C1 segment of cervical spinal cord (tissue), 14 donors: ENCODE data around the gene ILF3.
"Not testable (repeated sequence)": the region's sequence is repeated elsewhere in the genome, so short reads cannot be mapped to it uniquely, and the experiment has no call there.

Experiments
- DNase-seq, 14 donors: peaks; one replicate each; lab custom pipeline; 2025; lab: John Stamatoyannopoulos, UW

The ILF3 gene

DNA sequence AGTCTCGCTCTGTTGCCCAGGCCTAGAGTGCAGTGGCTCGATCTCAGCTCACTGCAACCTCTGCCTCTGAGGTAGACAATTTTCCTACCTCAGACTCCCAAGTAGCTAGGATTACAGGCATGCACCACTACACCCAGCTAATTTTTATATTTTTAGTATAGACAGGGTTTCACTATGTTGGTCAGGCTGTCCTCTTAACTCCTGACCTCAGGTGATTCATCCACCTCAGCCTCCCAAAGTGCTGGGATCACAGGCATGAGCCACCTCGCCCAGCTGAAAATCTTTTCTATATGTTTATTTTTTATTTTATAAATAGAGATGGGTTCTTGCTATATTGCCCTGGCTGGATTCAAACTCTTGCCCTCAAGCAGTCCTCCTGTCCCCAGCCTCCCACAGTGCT, 17.8 kb downstream of the ILF3 start:
- not testable (repeated sequence) for DNase-seq

DNA sequence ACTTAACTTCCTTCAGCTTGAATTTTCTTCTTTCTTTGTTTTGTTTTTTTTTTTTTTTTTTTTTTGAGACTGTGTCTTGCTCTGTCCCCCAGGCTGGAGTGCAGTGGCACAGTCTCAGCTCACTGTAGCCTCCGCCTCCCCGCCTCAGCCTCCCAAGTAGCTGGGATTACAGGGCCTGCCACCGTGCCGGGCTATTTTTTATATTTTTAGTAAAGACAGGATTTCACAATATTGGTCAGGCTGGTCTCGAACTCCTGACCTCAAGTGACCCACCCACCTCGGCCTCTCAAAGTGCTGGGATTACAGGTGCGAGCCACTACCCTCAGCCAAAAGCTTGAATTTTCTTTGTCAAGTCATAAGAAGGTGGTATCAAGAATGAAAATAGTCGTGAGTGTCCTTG, 21.1 kb downstream of the ILF3 start:
- not testable (repeated sequence) for DNase-seq

DNA sequence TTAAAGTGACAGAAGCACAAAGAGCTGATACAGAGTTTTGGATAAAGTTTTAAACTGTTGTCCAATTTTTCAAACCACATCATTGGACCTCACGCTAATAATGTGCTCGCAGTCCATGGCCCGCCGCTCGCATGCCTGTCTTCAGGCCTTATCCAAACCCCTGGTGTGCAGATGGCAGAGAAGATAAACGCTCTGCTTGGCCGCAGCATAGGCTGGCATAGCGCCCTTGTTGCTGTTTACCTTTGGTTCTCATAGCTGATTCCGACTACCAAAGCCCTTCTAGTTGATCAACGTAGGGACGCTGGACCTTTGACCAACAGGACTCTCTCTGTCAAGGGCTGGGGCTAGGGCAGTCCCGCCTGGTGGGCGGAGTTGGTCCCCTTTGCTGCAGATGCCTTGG, 23.6 kb downstream of the ILF3 start:
- peak in 1 of 14 donors; percentile 57 for DNase-seq

DNA sequence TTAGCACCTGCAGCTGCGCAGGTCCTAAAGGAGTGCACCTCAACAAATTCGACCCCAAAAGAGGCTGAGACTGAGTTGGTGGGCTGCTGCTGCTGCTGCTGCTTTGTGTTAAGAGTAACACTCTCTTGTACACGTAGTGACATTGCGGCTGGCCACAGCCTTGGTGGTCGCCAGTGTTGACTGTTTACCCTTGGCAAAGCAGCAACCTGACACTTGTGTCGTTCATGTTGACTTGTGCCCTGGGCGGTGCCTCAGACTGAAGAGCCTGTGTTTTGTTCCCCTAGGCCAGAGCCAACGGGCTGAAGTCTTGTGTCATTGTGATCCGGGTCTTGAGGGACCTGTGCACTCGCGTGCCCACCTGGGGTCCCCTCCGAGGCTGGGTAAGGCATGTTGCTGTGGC, 24.7 kb downstream of the ILF3 start:
- no peak for DNase-seq

DNA sequence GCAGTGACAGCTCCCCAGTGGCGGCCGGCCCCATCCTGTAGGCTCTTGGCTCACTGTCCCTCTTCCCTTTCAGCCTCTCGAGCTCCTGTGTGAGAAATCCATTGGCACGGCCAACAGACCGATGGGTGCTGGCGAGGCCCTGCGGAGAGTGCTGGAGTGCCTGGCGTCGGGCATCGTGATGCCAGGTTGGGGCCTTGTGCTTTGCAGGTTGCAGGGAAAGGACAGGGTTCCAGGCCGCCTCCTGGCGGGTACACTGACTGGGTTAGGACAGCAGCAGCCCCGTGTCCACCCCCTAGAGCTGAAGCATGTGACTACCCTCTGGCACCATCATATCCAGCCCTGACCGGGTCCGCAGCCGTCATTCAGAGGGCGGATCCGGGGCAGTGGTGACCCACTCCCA, 25.6 kb downstream of the ILF3 start:
- no peak for DNase-seq

DNA sequence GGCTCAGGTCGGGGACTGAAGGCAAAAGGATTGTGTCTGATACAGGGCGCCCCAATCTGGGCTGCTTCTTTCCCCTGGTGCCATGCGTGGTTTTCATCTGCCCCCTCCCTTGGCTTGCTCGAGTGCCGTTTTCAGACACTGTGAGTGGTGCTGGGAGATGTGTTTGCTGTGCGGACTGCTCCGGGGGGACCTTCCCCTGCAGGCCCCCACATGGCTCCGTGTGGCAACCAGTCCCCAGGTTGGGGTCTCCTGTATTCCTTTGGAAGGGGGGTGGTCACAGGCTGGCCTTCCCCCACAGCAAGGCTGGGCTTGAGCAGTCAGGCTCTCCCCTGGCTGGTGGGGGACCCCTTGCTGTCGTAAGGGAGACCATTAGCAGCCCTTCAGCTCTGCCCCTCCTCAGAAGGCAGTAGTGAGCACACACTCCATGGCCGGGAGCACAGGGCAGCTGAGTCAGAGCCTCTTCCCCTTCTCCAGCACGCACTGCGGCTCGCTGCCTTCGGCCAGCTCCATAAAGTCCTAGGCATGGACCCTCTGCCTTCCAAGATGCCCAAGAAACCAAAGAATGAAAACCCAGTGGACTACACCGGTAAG, 26.5 kb downstream of the ILF3 start:
- DNase-seq = no peak

DNA sequence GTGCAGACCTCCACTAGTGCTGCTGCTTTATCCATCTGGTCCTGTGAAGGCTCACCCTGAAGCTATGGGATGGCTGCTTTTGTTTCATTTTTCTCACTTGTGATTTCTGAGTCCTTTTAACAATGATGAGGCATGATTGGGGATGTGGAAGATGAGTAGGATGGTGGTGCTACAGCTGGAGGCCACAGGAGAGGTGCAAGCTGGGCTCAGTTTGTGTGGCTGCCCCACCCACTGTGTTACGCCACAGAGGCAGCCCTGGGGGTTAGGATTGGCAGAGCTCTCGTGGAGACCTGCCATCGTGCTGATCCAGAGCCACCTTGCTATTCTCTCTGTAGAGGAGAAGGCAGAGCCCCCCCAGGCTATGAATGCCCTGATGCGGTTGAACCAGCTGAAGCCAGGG, 27.5 kb downstream of the ILF3 start:
- DNase-seq = no peak

DNA sequence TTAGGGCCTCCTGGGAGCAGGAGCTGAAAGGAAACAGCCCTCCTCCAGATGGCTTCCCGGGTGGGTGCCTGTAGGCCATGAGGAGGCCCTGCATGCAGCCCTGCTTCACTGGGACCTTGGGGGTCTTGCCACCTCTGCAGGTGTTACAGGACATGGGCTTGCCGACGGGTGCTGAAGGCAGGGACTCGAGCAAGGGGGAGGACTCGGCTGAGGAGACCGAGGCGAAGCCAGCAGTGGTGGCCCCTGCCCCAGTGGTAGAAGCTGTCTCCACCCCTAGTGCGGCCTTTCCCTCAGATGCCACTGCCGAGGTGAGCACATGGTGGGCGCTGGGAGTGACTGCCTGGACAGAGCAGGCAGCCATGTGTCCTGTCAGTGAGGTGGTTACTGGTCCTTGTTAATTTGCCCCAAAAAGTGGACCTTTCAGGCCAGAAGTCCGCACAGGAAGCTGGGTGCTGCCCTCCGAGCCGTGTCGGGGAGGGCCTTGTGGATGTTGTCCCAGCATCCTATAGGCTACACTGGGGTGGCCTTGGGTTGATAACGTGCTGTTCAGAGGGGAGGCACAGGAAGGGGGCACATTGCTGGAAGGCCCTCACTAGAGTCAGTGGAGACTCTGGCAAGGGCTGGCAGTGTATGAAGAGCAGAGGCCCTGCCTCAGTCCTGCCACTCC, 28.4 kb downstream of the ILF3 start:
- no peak for DNase-seq

DNA sequence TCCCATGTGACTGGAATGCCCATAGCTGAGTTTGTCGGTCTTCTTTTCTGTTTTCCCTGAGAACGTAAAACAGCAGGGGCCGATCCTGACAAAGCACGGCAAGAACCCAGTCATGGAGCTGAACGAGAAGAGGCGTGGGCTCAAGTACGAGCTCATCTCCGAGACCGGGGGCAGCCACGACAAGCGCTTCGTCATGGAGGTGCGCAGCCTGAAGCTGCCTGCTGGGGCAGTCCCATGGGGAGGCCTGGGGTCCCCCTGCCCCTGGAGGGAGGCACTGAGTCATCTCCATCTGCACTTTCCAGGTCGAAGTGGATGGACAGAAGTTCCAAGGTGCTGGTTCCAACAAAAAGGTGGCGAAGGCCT, 28.9 kb downstream of the ILF3 start:
- DNase-seq = no peak

DNA sequence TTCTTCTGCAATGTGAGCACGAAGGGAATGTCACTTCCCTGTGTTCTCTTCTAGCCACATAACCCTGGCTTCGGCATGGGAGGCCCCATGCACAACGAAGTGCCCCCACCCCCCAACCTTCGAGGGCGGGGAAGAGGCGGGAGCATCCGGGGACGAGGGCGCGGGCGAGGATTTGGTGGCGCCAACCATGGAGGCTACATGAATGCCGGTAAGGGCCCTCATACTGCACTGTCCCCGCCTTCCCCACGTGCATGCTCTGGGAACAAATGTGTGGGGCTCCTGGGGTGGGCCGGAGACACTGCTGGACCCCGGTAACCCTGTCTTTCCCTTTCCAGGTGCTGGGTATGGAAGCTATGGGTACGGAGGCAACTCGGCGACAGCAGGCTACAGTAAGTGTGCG, 29.4 kb downstream of the ILF3 start:
- no peak for DNase-seq

DNA sequence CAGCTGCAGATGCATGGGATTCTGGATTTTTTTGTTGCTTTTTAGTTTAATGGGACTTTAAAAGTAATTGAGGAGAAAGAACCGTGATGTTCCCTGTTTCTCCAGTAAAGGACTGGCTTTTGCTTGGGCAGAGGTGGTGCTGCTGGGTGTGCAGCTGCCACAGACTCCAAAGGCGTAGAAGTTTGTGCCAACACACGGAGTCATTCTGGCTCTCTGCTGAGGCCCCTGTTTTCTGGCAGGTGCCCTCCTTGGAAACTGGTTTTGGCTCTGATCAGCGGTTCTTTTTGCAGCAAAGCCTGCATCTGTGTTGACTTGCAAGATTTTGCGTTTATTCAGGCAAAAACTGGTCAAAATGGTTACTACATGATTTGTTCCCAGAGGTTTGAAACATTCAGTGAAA, 31.1 kb downstream of the ILF3 start:
- DNase-seq = peak in 6 of 14 donors; percentile 5 to 70 (median 28)

DNA sequence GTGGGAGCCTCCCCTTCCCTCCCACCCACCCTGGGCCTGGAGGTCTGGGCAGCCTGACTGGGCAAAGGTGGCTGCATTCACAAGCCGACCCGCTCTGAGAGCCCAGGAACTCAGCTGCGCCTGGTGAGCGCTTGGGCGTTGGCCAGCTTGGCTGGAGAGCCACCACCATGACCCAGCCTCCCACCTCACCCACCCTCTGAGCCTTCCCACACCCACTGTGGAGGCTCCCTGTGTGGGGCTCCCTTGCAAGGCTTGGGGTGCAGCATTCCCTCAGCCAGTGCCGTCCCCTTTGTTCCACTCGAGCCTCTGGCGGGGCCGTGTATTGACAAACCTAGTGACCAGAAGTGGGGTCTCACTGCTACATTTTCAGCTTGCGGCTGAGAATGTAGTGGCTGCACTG, 32.0 kb downstream of the ILF3 start:
- peak in 1 of 14 donors; percentile 31 for DNase-seq

DNA sequence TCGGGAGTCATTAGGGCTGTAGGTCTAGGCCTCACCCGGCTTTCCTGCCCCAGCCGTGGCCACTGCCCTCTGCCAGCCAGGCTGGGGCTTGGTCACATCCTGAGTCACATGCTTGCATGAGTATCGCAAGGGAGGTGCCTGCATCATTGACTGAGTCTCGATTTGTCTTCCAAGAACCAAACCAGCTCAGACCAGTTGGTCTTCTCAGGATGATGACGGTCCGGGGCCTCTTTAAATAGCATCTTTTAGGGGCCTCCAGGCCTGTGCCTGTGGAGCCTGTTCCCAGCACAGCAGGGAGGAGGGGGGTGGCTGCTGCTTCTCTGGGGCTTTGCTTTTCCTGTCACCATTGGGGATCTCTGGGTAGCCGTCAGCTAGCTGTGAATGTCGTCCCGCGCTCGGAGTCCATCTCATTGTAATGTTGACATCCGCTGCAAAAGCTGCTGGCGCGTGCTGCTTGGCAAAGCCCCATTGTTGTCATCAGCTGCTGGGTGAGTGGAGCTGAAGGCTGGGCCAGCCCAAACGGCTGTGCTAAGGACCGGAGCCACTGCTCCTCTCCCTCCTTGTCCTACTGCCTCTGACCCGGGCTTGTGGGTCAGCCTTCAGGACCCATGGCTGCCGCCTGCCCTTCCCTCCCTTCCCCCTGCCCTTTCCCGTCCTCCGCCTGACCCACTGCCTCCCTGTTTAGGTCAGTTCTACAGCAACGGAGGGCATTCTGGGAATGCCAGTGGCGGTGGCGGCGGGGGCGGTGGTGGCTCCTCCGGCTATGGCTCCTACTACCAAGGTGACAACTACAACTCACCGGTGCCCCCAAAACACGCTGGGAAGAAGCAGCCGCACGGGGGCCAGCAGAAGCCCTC, 32.7 kb downstream of the ILF3 start:
- DNase-seq = peak in 12 of 14 donors; percentile 35 to 88 (median 59)

DNA sequence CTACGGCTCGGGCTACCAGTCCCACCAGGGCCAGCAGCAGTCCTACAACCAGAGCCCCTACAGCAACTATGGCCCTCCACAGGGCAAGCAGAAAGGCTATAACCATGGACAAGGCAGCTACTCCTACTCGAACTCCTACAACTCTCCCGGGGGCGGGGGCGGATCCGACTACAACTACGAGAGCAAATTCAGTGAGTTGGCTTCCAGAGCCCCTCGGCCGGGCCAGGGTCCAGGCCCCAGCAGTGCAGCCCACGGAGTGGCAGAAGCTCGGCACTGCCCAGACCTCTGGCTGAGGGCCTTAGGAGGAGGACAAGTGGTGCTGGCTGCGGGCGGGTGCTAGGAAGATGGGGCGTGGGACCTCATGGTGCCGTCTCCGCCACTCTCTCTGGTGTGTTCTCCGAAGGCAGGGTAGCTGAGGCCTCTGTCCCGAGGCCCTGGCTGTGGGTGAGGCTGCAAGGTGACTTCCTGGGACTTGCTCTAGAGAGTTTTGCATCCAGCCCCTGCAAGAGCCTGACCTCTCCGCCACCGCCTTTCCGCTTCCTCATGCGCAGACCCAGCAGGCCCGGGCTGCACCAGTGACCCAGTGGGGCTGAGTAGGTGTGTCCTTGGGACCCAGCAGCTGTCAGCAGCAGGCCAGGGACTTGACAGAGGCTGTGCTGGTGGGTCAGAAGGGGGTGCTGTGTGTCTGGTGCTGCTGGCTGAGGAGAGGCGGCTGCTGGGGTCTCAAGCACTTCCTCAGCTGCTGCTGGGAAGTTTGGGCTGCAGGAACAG, 33.6 kb downstream of the ILF3 start:
- DNase-seq = peak in 2 of 14 donors; percentile 12 to 28

DNA sequence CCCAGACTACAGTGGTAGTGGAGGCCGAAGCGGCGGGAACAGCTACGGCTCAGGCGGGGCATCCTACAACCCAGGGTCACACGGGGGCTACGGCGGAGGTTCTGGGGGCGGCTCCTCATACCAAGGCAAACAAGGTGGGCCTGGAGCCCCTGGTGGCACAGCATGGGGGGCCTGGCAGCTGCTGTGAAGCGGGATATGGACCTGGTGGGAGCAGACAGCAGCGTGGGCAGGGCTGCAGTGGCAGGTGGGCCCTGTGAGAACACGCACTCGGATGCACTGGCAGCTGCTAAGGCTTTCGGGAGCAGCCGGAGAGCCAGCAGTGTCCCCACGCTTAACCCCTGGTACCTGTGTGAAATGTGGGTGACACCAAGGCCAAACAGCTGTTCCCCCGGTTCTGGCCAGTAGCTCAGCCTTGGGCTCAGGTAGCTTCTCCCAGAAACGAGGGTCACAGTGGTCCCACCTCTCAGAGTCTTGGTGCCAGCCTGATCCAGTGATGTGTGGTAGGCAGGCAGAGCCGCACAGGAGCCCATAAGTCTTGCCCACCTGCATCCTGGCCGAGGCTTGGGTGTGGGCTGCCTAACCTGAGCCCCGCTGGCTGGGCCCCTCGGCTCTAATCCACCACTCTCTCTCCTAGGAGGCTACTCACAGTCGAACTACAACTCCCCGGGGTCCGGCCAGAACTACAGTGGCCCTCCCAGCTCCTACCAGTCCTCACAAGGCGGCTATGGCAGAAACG, 34.6 kb downstream of the ILF3 start:
- no peak for DNase-seq

DNA sequence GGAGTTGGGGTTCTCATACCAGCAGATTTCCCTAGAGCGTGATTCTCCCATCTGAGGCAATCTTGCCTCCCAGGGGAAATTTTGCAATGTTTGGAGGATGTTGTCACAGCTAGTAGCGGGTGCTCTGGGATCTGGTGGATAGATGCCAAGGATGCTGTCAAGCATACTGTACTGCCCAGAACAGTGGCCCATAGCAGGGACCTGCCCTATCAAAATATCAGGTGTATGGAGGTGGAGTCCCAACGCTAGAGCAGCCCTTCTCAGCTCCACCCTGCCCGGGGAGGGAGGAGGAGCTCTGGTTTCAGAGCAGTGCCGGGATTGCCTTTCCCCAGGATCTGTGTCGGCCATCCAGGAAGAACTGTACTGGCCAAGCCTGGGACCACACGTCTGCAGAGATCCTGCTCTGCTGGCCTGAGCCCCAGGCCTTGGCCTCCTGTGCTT, 36.2 kb downstream of the ILF3 start:
- DNase-seq = no peak

DNA sequence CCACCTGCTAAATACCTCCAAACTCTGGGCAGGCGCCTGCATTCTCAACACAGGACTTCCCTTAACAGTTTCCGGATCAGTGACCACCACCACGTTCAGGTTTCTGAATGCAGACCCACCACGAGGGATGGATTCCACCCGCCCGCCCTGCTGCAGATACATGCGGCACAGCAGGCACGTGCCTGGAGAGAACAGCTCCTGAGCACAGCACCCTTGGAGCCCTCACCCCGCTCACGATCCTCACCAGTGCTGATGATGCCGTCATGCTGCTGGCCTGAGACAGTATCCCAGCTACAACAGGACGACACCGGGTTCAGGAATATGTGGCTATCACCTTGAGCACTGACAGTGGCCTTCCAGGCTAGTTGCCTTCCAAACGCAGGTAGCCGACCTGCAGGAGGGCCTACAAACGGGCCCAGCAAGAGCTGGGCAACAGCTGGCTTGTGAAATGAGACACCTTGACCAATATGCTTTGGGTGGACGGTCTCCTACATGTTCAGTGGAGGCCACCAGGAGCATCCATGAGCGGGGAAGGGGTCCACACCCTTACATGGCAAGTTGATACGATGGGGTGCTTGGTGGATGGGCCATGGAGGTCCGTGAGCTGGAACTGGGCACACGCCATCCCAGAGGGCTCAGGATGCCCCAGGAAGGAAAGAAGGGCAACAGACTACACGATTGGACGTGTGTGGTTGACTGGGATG, 37.2 kb downstream of the ILF3 start:
- no peak for DNase-seq

DNA sequence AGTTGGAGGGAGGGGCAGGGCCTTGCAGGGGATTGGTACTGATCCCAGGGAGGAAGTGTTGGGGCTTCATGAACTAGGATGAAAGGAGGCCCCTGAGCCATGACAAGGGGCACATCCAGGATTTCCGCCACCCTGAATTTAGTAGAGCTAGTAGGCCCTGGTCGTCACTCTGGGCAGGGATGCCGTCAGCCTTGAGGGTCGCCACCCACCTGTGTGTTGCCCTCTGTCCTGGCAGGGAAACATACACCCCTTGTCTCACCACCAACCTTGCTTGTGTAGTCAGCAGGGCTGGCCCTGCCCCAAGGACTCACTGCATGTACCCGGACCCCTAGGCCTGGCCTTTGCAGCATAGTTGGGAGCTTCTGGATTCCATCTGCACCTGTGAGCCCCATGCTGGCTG, 37.7 kb downstream of the ILF3 start:
- DNase-seq = no peak

DNA sequence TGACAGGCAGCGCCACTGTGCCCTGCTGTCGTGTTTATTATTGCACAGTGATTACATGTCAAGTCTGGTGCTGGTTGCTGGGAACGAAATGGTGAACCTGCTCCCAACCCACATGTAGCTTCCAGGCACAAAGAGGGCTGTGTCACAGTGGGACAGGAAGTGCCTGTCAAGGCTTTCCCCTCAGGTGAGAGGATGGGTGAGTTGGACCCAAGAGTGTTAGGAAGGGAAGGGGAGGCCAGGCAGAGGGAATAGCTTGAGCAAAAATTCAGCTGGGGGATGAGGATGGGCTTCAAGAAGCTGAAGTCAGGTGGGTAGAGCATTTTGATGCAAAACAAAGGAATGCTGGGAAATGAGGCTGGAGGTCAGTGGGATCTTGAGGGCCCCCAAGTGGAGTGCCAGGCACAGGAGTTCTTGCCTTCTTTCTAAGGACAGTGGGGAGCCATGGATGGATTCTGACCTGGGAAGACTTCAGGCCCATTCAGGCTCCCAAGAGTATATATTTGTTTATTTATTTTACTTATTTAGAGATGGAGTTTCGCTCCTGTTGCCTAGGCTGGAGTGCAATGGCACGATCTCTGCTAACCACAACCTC, 38.6 kb downstream of the ILF3 start:
- no peak for DNase-seq

DNA sequence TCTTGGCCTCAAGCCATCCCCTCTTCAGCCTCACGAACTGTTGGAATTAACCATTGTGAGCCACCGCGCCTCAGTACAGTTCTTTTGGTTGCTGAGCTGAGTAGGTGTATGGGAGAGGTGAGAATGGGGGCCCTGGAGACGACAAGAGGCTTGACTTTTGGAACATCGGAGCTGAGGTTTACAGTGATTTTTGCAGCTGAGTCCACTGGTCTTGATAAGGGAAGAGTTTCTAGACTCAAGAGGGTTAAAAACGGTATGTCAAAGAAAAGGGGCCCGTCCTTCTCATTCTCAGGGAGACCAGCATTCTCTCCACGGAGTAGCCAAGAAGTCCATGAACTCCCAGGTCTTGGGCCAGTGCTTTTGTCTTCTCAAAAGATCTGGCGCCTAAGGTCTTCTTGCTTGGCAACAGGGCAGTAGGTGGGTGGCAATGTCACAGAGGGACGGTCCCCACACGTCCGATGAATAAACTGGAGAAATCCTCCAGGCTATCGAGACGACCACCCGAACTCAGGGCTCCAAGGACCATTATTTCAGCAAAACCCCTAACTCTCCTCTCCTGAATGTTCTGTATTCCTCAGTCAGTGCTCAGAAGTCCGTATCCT, 40.7 kb downstream of the ILF3 start:
- no peak for DNase-seq
